NCI-H187 treated with DMSO at 0.1 percent for 48 hours (cell line): ENCODE results near the gene TBC1D16.

Experiments used
- DNase-seq: peaks from one replicate; lab custom pipeline; 2025; lab: John Stamatoyannopoulos, UW

Gene TBC1D16

DNA sequence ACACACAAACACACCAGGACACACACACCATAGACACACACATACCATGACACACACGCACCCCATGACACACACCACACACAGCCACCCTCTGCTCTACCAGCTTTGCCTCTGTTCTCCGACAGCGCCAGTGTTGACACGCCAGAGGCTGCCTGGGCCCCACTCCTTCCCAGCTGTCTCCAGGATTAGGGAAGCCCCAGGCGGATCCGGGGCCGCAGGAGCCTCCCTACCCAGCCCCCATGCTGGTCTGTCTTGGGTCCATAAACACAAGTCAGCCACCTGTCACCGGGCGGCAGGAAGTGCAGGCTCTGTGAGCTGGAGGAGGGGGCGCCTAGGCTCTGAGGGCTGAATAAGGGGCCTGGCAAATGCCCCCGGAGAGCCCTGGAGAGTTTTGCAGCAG lies 10.5 kb downstream of the TBC1D16 start:
- no peak for DNase-seq

DNA sequence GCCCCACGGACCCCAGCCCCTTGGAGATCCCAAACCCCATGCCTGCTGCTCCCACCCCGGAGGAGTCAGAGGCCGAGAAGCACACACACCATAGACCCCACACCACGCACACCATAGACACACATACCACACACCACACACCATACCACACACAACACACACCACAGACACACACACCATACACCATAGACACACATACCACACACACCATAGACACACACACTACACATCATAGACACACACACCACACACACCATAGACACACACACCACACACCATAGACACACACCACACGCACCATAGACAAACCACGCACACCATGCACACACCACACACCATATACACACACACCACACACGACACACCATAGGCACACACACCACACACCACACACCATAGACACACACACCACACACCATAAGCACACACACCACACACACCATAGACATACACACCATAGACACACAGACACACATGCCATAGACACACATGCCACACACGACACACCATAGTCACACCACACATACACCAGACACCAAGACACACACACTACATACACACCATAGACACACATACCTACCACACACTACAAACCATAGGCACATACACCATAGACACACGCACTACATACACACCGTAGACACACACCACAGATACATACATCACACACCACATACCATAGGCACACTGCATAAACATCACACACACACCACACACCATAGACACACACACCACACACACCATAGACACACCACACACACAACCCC lies 11.3 kb downstream of the TBC1D16 start:
- DNase-seq = no peak

DNA sequence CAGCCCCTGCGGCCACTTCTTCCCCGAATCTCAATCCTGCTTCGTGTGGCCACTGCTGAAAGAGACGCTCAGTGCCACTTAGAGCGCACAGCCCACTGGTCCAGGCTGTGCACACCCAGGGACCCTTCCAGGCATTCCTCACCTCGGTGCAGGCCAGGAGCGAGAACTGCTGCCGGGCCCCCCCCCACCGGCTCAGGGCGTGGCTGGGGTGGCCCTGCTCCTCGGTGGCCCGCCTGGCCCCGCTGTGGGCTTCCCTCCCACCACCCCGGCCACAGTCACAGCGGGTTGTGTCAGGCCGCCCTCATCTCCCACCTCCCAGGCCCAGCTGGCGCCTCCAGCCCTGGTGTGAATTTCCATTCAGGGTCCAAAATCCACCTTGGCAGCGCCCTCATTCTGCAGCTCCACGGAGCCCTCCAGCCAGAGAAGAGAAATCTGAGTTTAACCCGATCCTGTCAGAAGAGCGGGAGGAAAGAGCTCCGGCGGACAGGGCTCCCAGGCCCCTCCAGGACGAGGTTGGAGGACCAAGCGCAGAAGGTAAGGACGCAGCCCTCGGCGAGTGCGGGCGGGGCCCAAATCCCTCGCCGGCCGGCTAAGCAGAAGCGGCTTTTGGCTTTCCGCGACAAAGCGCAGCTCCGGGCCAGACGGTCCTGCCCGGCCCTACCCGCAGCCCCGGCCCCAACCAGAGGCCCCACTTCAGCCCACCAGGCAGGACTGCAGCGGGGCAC lies 12.0 kb downstream of the TBC1D16 start:
- no peak for DNase-seq

DNA sequence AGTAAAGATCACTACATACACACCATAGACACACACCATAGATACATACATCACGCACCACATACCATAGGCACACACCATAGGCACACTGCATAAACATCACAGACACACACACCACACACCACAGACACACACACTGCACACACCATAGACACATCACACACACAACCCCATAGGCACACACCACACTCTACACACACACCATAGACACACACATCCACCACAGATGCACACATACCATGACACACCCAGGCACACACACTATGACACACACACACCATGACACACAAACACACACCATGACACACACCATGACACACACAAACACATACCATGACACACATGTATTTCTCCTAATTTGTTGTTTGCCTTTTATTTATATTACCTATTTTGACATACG lies 14.1 kb downstream of the TBC1D16 start:
- DNase-seq = no peak

DNA sequence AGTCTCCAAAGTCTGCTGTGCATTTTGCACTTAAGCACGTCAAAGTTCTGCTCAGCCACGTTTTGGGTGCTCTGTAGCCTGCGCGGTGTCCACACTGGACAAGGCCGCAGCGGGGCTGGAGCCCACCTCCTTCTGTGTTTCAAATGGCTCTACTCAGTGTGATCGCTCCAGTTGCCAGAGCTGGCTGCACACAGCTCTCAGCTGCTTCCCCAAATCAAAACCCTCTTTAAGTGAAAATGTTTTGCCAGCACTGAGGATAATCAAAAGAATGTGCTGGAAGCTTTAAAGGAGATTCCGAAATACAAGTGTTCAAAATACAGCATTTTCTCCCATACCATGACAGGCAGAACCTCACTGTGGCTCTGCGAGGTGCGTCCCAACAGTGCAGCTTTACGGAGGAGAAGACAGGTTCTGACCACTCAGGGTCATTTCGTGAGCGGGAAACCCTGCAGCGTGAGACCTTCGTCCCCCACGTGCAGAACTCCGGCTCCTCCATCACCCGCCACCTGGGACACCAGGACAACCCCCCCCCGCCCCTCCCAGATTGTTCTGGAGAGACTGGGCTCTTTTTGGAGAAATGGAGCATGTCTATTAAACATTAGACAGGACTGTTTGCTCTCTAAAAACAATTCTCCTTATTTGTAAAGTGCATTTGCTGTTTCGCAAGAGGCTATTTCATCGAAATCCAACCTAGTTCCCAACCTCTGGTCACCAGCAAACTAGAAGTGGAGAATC lies 16.6 kb downstream of the TBC1D16 start:
- no peak for DNase-seq

DNA sequence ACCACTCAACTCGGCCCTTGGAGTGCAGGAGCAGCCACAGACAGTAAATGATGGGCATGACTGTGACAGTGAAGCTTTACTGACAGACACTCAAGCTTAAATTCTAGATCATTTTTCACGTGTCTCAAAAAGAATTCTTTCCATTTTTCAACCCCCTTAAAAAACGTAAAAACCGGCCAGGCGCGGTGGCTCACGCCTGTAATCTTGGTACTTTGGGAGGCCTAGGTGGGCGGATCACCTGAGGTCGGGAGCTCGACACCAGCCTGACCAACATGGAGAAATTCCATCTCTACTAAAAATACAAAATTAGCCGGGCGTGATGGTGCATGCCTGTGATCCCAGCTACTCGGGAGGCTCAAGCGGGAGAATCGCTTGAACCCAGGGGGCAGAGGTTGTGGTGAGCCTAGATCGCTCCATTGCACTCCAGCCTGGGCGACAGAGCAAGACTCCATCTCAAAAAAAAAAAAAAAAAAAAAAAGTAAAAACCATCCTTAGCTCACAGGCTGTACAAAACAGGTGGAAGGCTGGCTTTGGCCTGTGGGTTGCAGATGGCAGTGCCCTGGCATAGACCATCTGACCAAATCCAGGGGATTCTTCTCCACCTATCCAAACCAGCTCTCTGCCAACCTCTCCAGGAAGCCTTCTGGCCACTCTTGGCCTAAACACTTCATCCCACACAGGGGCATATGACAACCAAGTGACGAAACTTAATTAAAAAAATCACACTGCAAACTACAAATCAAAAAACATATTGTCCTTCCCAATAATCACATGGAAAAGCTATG lies 18.3 kb downstream of the TBC1D16 start:
- no peak for DNase-seq

DNA sequence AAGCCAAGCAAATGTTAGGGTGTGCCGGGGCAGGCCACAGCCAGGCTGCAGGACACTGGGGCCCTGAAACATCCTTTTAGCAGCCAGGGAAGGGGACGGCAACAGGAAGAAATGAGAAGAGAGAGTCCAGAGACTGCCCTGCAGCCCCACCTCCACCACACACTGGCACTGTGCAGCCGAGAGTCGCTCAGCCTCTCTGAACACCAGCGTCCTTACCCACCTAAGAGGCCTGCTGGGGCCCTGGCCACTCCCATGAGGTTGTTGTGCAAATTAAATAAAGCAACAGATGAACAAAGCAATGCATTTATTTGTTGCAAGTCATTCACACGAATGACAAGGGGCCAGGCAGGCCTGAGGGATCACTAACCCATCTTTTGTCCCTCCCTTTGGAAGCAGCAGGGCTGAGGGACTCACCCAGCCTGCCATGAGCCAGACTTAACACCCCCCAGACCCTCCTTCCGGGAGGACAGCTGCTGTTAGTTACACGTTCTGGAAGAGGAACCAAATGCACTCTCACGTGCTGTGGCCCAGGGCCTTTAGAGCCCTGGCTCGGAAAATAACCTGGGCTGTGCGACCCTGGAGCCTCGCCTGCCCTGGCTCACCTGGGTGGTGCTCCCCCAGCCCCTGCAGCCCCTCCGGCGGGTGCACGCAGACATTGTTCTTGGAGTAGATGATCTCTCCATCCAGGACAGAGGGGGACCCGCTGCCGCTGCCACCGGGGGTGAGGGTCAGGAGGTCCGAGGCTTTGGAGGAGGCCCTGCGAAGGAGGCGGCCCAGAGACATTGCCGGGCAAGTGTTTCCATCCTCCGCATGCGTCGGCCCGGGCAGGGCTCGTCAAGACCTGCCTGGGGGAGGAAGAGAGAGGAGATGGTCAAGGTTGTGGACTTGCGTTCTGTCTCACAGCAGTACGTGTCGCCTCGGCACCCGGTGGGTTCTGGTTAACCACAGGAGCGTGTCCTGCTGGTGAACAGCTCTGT lies 22.6 kb downstream of the TBC1D16 start:
- DNase-seq = no peak

DNA sequence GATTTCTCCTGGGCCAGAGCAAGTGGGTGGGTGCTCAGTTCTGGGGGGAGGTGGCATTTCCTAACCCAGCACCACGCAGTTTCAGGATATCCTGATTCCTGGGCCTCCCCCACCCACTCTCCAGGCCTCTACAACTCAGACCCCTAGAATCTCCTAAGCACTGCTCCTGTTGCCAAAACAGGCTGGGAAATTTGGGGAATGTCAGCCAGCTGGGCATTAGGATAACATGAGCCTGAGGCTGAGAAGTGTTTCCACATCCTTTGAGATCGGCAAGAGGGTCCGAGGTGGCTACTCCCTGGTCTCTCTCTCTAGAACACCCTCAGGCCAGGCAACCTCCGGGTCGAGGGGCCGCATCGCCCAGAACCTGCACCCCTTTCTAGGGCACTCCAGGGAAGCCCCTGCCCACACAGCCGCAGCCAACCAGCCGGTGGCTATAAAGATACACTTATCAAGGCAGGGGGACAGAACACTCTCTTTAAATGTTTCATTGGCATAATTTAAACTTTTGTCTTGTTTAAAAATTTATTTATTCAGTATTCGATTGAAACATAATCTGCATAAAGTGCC lies 23.6 kb downstream of the TBC1D16 start:
- DNase-seq = no peak

DNA sequence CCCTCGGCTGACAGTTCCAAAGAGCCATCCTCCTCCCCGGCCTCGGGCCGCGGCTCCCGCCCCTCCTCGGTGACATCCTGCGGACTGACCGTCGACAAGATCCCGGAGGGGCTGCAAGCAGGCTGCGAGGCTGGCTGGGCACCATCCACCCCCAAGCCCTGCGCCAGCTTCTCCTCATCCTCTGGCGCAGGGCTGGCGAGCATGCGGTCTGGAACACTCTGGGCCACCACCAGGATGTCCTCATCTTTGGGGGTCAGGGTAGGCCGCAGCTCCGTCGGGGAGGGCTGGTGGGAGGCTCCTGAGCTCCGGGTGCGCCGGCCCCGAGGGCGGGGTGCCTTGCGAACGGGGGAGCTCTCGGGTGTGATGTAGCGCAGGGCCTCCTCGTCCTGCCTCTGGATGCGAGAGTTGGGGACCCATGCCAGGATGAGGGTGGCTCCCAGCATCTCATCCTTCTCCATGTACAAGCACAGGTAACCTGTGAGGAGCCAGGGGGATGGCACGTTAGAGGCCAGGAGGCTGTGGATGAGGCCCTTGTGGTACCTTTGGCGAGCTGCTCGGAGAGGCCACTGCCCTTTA lies 25.3 kb downstream of the TBC1D16 start:
- no peak for DNase-seq

DNA sequence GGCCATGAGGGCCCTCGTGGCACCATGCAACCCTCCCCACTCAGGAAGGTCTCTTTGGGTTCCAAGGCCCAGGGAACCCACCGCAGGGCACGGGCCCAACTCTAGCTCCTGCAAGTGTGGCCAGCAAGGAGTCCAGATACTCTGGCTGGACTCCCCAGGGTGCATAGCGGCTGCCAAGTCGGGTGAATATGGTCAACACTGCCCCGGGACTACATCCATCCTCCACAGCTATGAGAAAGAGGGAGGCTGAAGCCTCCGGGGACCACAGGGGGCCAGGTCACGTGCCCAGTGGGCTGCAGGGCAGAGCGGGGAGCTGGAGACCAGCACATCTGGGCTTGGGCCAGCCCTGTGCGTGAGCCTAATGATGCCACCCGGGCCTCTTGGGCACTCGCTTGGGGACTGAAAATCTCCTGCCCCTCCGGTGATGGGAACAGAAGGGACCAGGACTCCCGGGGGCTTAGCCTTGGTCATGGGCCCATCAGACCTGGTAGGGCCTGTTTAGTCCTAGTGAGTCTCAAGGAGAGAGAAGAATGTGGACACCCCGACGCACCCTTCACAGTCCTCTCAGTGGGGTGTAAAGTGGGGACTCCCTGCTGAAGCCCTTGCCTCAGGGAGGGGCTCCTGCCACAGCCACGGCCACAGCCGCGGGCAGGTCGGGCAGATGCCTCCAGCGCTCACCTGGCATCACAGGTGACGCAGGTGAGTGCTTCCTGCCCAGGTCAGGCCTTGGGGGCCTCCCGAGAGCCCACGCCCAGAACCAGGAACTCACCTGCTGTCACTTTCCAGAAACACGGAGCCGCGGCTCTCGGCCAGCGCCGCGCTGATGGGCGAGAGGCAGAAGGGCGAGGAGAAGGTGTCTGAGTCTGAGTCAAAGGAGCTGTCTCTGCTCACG lies 26.0 kb downstream of the TBC1D16 start:
- no peak for DNase-seq

DNA sequence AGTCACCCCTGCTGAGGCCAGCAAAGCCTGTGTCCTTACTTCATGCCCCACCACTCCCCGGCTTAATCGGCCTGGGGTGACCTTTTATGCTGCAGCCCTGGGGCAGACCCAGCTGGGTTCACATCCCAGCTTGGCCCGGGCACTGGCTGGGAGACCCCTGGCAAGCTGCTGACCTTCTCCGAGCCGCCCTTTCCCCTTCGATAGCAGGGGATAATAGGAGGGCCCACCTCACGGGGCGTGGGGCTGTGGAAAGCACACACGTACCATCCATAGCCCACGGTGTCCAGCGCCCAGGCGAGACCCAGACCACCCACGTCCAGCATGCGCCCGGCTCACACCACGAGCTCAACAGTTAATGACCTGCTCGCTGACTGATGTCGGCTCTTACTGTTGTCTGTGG lies 26.8 kb downstream of the TBC1D16 start:
- DNase-seq = no peak

DNA sequence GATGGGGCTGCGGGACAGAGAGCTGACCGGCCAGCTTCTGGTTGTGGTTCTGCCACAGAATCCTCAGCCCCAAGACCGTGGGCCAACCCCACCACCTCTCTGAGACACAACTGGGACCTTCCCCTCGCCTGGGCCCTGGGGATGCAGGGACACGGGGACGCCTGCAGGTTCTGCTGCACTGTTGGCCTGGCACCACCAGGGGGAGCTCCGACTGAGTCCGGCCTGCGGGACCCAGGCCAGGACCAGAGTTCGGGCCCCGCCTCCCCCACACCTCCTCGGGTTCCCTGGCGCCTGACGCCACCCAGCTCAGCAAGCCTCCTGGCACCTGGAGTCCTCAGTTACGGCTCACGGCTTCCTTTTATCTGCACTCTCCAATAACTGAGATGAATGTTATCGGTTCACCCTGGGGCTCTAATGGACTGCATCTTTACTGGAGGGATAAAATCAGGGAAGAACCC lies 27.3 kb downstream of the TBC1D16 start:
- peak; percentile 64 for DNase-seq

DNA sequence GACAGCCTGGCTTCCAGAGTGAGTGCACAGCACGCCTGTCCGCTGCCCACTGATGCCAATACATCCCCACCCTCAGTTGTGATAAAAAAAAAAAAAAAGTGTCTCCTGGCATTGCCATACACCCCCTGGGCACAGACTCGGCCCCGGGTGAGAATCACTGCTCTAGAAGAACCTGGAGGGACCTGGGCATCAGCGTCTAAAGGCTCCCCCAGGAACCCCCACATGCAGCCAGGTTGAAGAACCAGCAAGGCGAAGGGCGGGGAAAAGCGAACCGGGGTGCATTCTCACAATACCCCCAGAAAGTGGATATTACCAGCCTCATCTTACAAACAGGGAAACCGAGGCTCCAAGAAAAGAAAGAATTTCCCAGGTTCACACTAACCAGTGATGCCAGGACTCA lies 27.7 kb downstream of the TBC1D16 start:
- DNase-seq = no peak

DNA sequence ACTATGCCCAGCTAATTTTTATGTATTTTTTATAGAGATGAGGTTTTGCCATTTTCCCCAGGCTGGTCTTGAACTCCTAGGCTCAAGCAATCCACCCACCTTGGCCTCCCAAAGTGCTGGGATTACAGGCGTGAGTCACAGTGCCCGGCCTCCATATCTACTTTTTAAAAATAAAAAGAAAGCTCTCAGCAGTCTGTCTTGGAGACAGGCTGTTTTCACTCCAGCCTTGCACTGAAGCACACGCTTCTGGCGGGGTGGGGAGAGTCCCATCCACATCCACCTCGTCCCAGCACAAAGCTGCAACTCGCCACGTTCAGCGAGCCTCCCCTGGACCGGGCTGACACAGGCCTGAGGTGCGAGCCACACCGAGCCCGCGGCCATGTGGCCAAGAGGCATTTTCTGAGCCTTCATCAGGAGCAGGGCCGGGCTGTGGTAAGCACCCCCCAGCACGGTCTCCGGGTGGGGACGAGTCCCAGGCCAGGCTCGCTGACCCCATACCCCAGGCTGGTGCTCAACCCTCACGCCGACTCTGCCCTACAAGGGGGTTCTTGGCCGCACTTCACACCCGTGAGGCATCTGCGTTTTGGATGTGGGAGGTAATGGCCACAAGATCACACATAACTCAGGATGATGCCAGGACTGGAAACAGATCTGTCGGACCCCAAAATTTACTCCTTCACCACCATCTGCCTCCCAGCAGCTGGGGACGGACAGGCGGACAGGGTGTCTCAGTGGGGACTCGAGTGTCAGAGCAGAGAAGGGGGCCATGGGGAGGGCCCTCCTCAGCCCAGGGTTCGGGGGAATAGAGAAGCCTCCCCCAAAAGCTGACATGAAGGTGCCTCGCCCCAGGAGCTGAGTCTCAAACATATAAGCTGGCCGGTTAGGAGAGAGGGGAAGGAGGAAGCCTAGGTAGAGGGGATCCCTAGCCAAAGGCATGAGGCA lies 28.6 kb downstream of the TBC1D16 start:
- no peak for DNase-seq

DNA sequence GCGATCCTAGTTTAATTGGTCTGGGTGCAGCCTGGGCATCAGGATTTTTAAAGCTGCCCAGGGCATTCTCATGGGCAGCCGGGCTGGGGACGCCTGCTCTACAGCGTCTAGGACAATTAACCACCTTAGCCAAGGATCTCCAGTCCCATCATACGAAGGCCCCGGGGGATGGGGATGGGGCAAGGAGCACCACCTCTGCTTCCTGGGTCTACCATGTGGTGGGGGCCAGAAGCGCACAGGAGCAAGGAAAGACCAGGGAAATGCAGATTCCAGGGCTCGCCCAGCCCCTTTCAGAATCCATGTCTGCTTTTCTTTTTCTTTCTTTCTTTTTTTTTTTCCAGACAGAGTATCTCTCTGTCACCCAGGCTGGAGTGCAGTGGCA lies 29.3 kb downstream of the TBC1D16 start:
- DNase-seq = no peak

DNA sequence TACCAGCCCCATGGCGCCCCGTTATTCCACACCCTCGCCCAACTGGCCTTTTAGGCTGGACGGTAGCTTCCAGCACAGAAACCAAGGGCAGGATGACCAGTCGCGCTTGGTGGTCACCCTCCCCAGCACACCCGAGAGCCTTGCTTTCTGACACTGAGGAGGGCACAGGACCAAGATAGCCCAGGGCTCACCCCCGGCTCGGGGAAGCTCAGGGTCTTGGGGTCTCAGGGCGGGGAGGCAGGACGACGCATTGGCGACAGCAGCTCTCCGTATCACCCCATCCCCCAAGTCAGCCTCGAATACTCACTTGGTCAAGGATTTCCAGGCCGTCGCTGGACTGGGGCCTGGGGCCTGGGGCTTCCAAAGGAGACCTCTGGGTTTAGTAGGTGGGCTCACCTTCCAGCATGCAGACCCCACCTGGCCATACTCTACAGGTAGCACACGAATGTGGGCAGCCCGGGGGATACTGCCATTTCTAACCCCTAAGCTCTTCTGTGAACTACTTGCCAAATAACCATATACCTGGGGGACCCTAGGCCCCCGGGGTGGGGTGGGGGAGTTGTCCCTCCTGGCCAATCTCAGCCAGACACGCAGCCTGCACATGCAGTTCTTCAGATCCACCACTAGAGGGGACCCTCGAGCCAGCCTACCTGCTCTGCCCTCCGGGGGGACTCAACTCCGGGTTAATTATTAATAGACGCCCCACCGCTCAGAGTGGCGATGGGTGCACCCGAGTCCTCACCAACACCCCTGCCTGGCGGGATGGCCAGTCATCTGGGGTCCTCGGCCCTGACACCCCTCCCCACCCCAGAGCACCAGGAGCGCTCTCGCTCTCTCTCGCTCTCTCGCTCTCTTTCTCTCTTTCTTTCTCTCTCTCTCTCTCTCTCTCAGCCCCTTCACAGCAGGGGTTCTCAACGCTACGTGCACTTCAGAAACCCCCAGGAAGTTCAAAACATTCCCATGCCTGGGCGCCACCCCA lies 30.0 kb downstream of the TBC1D16 start:
- no peak for DNase-seq

DNA sequence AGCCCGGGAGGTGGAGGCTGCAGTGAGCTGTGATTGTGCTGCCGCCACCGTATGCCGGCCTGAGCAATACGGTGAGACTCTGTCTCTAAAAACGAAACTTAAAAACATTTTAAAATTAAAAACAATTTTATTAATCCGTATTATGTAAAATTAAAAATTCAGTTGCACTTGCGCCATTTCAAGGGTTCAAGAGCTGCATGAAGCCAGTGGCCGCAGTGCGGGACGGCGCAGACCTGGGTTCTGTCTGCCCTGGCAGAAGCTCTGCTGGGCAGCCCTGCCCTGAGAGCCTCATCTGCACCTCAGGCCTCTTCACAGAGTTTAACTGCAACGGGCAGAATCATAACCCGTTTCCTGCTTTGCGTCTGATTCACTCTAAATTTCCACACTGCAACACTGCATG lies 31.7 kb downstream of the TBC1D16 start:
- no peak for DNase-seq
